Lower lobe of right lung (tissue), 2 donors: ENCODE measurements around the gene TBX4. TPM values are rescaled to one million over a fixed set of nuclear protein-coding genes. Genes with fewer than 3 reads are reported as not detected.

Source experiments
- ATAC-seq, 2 donors: fragments of 200-7000 bp; cut with Tn5 transposase; one replicate each; pipeline ENCODE4 v1.9.1; 2020 to 2022; ENCODE audit warnings: mild to moderate bottlenecking in 2 of 2, moderate library complexity in 2 of 2
- DNase-seq: peaks from one replicate; pipeline ENCODE4 v3.0.0-alpha.2; 2020
- H3K27ac ChIP-seq: fragments of 200-600 bp; one replicate; pipeline ENCODE4 v1.8.0; 2022
- H3K27me3 ChIP-seq: fragments of 200-600 bp; one replicate; pipeline ENCODE4 v1.8.0; 2022; ENCODE audit warnings: low read depth
- H3K36me3 ChIP-seq: fragments of 200-600 bp; one replicate; pipeline ENCODE4 v1.8.0; 2022; ENCODE audit warnings: mild to moderate bottlenecking
- H3K4me1 ChIP-seq: fragments of 200-600 bp; one replicate; pipeline ENCODE4 v1.8.0; 2022
- H3K4me3 ChIP-seq: fragments of 200-600 bp; one replicate; pipeline ENCODE4 v1.8.0; 2022; ENCODE audit warnings: mild to moderate bottlenecking
- H3K9me3 ChIP-seq: fragments of 200-600 bp; one replicate; pipeline ENCODE4 v1.8.0; 2022
- intact Hi-C: fragments of 100-400 bp; cut with DNase I; formaldehyde crosslinking; loops from one replicate; pipeline ENCODE4 v1.11.0; 2022
- total RNA-seq: library from RNA; stranded (reverse); fragmentation: NEBNext Ultra II Directional; extraction: Animal tissue kit (Norgen Biotek cat#: 25700); gene quantifications from one replicate; pipeline ENCODE4 v1.2.1, GENCODE V29; 2021
- TF ChIP-seq, protein P1 (sequence below): fragments of 200-600 bp; IDR thresholded peaks from one replicate; pipeline ENCODE4 v1.8.0; 2022; ENCODE audit warnings: antibody characterized with exemption, mild to moderate bottlenecking
- donor health status: DM: no; HTN: yes; CAD: no; lungs with severe emphysema.

The TBX4 gene
- total RNA-seq, 1 donor from 2014 or later, result 22.3 TPM

DNA sequence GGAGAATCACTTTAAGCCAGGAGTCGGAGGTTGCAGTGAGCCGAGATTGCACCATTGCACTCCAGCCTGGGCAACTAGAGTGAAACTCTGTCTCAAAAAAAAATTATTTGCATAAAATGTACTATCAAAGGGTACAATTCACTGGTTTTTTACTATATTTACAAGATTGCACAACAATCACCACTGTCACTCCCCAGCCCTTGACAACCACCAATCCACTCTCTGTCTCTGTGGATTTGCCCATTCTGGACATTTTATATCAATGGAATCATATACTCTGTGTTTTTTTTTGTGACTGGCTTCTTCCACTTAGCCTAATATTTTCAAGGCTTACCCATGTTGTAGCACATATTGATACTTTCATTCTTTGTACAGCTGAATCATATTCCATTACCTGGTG, 33.8 kb upstream of the TBX4 start:
- intact Hi-C loops, result no loop called here
- ATAC-seq, result no peak

DNA sequence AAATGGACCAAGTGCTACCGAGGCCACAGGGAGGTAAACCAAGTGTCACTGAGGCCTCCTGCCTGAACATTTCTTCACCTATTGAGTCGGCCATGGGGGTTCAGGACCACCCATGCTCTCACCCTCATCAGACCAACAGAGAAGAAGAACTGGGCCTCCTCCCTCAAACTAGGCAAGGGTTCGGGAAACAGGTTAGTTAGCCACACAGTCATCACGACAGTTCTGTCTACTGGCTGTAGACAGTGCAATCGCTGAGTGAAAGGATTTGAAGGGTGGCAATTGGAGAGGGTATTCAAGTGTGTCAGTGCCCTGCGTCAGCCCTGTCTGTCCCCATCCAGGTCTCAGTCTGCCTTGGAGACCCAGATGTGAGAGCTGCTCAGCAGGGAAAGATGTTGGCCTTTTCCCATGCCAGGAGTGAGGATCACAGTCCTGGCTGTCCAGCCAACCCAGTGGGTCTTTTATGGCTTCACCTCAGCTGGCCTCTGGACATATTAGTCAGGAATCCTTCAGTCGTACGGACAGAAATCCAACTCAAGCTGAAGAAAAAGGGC, 32.7 kb upstream of the TBX4 start:
- intact Hi-C loops, result no loop called here
- TF ChIP-seq, protein P1, sequence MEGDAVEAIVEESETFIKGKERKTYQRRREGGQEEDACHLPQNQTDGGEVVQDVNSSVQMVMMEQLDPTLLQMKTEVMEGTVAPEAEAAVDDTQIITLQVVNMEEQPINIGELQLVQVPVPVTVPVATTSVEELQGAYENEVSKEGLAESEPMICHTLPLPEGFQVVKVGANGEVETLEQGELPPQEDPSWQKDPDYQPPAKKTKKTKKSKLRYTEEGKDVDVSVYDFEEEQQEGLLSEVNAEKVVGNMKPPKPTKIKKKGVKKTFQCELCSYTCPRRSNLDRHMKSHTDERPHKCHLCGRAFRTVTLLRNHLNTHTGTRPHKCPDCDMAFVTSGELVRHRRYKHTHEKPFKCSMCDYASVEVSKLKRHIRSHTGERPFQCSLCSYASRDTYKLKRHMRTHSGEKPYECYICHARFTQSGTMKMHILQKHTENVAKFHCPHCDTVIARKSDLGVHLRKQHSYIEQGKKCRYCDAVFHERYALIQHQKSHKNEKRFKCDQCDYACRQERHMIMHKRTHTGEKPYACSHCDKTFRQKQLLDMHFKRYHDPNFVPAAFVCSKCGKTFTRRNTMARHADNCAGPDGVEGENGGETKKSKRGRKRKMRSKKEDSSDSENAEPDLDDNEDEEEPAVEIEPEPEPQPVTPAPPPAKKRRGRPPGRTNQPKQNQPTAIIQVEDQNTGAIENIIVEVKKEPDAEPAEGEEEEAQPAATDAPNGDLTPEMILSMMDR, result no peak
- ATAC-seq (no peak), DNase-seq (no peak)
- Histone ChIP-seq H3K4me1 (peaks cover 15% of the 10 kb centered on the region), H3K27ac (peak overlapping the region; percentile 56), H3K36me3 (no peaks in the 10 kb centered on the region), H3K4me3 (no peak overlapping the region), H3K27me3 (peaks cover 19% of the 10 kb centered on the region), H3K9me3 (no peaks in the 10 kb centered on the region)

More for the DNA sequence above, 33.8 kb upstream of the TBX4 start:
- H3K27ac ChIP-seq, result peak overlapping the region; percentile 14
- no peak overlapping the region for H3K4me3 ChIP-seq
- TF ChIP-seq, protein P1, result no peak
- no peaks in the 10 kb centered on the region for H3K36me3 ChIP-seq
- H3K9me3 ChIP-seq, result no peaks in the 10 kb centered on the region
- no peak for DNase-seq
- H3K27me3 ChIP-seq, result peaks cover 12% of the 10 kb centered on the region
- H3K4me1 ChIP-seq, result peaks cover 15% of the 10 kb centered on the region

DNA sequence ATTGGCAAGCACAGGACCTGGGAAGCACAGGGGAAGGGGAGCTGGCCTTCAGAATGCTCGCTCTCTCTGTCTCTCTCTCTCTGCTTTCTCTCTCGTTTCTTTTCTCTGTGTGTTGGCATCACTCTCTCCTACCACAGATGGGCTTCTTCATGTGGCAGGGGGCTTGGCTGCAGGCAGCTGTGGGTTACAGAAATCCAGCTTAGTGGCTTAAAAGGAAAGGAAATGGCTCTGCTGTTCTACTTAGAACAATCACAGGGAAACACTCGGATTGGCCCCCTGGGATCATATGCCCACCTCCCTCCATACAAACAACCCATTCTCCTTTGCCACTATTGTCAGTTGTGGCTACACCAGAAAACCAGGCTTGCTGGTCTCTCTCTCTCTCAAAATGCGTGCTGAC, 32.2 kb upstream of the TBX4 start:
- peak overlapping the region; percentile 56 for H3K27ac ChIP-seq
- H3K4me3 ChIP-seq, result no peak overlapping the region
- TF ChIP-seq, protein P1, result no peak
- no peaks in the 10 kb centered on the region for H3K9me3 ChIP-seq
- DNase-seq (no peak), ATAC-seq (no peak)
- H3K36me3 ChIP-seq, result no peaks in the 10 kb centered on the region
- peaks cover 23% of the 10 kb centered on the region for H3K27me3 ChIP-seq
- H3K4me1 ChIP-seq, result peaks cover 15% of the 10 kb centered on the region
- intact Hi-C loops, result no loop called here

DNA sequence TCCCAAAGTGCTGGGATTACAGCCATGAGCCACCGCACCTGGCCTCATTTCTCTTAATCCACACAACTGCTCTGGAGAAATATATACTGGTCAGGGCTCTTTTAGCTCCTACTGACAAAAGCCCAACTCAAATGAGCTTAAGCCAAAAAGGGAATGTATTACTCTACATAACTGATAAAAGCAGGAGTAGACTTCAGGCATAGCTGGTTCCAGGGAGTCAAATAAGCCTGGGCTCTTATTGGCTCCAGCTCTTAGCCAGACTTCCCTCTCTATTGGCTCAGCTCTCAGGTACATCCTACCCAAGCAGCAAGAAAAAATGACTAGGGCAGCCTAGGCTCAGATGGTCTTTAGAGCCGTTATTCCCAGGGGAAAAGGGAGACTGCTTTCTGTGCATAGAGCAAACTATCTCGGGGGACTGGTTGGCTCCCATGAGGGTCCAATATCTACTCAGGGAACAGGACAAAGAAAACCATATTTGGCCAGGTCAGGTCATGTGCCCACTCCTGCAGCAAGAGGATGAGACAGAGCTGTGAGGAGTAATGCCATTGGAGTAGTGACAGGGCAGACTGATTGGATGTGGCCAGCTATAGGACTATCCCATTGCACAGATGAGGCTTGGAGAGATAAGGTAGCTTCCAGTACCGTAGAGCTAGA, 31.4 kb upstream of the TBX4 start:
- no peak for DNase-seq
- Histone ChIP-seq H3K27me3 (peaks cover 30% of the 10 kb centered on the region), H3K4me1 (peaks cover 14% of the 10 kb centered on the region), H3K27ac (no peak overlapping the region), H3K36me3 (no peaks in the 10 kb centered on the region), H3K4me3 (no peak overlapping the region), H3K9me3 (no peaks in the 10 kb centered on the region)
- TF ChIP-seq, protein P1, result no peak
- no peak for ATAC-seq
- intact Hi-C loops, result no loop called here

DNA sequence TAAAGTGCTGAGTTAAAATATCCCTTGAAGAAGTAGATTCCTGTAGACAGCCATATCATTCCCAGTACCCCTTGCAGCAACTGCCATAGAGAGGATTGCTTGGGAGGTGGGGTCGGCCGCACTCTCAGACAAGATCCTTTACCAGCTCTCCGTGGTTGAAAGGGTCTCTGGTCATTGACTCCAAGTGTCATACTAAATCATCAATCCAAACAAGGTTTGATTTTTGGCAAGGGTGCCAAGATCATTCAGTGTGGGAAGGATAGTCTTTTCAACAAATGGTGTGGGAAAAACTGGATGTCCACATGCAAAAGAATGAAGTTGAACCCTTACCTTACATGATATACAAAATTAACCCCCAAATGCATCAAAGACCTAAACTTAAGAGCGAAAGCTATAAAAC, 30.8 kb upstream of the TBX4 start:
- no peaks in the 10 kb centered on the region for H3K9me3 ChIP-seq
- peaks cover 9% of the 10 kb centered on the region for H3K4me1 ChIP-seq
- ATAC-seq, result no peak
- H3K27ac ChIP-seq, result no peak overlapping the region
- intact Hi-C loops, result no loop called here
- TF ChIP-seq, protein P1, result no peak
- no peaks in the 10 kb centered on the region for H3K36me3 ChIP-seq
- no peak for DNase-seq
- no peak overlapping the region for H3K4me3 ChIP-seq
- peaks cover 30% of the 10 kb centered on the region for H3K27me3 ChIP-seq
